Measurements from ENCODE around the gene RPL22. TPM values are rescaled to one million over a fixed set of nuclear protein-coding genes. Genes with fewer than 3 reads are reported as not detected.

The RPL22 gene
- 248 TPM for total RNA-seq
- long read RNA-seq, transcript RPL22-206 (3 exons, 2,279 nt): minor isoform, 12 of 228 reads
- long read RNA-seq, transcript RPL22-201 (4 exons, 2,078 nt): major isoform, 204 of 228 reads
- long read RNA-seq, partial matches to known transcripts: 2 of 228 reads
- long read RNA-seq, other reads (novel, unspliced or antisense): 10 of 228 reads

DNA sequence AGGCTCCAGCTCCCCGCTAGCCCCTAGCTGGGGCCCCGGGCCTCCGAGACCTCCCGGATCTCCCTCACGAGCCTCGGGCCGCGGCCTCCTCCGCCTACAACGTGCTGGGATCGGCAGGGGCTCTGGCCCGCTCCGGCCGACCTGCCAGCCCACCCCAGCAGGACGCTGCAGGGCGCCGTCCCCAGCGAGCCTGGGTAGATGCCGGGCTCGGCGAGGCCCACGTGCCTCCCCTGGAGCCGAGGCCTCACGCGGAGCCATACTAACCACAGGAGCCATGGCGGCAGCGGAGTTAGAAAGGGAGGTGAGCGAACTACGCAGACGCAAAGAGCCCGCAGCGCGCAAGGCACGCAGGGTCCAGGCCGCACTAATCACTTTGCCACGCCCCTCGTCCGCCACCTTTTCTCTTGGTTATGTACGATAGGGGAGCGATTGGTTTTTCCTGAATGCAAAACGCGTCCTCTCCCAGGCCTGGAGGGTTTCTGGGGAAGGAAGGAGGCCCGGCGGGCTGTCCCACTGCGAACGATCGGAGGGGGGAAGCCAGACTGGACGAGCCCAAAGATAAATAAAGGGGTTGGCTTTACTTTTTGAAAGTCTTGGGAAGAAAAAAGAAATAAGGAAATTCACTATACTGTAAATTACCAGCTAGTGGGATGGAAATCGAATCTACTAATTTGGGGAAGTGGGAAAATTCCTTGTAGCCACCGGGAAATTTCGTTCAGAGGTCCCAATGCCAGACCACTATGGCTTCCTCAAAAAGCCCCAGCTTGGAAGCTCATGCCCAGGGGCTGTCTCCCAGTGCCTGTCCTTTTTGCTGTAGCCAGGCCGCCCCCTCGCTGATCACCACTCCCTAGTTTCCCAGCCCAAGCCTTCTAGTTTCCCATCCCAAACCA lies at the start of gene RPL22:
TSS of gene RPL22 (minus strand) at position 298 of the 890 bp plus-strand sequence. CDS start at position 276, 22 bp downstream.
- intact Hi-C loops (cut with micrococcal nuclease): no loop called here
- ATAC-seq: peak; percentile 97
- peak; percentile 99 for DNase-seq

GRCh38 chr1:6248161-6248776 lies 48.9 kb upstream of the RPL22 start:
- ATAC-seq (no peak), DNase-seq (no peak)
- intact Hi-C loops (cut with micrococcal nuclease): loop anchor here (10.0 kb wide), 1 partner anchor 97 kb away; no protein-coding TSS in a partner anchor

- intact Hi-C loops (cut with micrococcal nuclease): loop anchor here (10.0 kb wide), 1 partner anchor 97 kb away; no protein-coding TSS in a partner anchor
- no peak for DNase-seq
- ATAC-seq: no peak
Observed at GRCh38 chr1:6247651-6248050, 48.3 kb upstream of the RPL22 start.

DNA sequence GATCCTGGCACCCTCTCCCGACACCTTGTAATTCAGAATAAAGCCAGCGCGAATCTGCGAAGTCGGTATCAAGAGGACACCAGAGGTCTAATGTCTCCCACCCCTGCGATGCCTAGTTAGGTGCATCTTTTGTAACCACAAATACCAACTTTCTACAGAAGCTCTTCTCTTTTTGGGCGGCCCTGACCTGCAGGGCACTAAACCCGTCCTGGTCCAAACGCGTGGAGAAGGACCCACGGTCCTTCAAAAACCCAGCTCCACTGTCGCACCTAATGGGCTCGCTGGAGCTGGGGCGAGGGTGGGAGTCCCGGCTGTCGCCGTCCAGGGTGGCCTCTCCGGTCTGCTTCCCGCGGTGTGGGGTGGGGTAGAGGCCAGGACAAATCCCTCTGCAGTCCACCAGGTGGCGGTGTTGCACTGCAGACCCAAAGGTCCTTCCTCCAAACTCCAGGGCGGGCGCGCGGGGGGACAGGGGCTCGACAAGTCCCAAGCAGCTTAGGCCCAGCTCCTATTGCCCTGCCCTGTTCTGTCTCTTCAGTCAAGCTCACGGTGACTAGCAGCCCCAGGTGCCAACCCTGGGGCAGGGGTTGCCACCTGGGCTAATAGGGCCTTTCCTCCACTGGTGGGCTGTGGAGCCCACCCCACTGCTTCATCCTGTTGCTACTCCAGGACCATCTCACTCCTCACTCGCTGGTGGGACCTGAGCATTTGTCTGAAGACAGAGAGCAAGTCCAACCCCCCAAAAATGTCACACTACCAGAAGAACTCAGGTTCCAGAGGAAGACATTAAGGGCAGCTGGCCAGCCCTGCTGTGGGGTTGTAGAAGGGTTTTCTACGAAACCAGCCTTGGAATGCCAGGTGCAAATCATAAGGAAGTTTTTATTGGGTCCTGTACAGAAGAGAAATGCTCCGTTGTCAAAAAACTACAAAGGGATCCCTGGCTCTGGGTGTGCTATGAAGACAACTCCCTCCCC lies 47.4 kb upstream of the RPL22 start:
- intact Hi-C loops (cut with micrococcal nuclease): loop anchor here (10.0 kb wide), 1 partner anchor 98 kb away; no protein-coding TSS in a partner anchor
- peak; percentile 71 for ATAC-seq
- peak; percentile 84 for DNase-seq

DNA sequence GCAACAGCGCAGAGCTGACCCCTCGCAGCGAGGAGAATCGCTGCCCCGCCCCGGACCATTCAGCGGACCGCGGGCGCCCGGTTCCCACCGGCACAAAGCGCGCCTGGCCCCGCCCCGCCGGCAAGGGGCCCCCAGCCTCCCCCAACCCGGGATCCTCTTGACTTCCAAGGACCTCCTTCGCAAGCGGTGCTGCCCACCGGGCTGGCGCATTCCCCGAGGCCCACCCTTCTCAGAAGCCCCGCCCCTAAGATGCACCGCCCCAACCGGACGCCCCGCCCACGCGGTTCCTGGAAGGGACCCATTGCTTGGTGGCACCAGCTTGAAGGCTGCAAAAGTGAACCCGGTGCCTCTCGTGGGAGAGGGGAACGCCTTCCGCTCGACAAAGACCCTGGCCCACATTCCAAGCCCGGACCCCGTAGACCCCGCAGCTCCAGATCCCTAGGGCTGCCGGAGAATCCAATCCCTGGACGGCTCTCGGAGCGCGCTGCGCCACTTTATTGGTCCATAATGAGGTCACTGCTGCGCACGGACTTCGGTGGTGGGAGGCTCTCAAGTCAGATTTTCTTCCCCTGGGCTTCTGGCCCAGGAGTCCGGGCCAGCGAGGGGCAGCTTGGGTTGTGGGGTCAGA lies 46.6 kb upstream of the RPL22 start:
- DNase-seq: no peak
- intact Hi-C loops (cut with micrococcal nuclease): loop anchor here (10.0 kb wide), 1 partner anchor 99 kb away; no protein-coding TSS in a partner anchor
- ATAC-seq: no peak

GRCh38 chr1:6245086-6245868 lies 45.9 kb upstream of the RPL22 start:
- peak; percentile 90 for DNase-seq
- intact Hi-C loops (cut with micrococcal nuclease): loop anchor here (10.0 kb wide), 1 partner anchor 100 kb away; no protein-coding TSS in a partner anchor
- peak; percentile 80 for ATAC-seq

DNA sequence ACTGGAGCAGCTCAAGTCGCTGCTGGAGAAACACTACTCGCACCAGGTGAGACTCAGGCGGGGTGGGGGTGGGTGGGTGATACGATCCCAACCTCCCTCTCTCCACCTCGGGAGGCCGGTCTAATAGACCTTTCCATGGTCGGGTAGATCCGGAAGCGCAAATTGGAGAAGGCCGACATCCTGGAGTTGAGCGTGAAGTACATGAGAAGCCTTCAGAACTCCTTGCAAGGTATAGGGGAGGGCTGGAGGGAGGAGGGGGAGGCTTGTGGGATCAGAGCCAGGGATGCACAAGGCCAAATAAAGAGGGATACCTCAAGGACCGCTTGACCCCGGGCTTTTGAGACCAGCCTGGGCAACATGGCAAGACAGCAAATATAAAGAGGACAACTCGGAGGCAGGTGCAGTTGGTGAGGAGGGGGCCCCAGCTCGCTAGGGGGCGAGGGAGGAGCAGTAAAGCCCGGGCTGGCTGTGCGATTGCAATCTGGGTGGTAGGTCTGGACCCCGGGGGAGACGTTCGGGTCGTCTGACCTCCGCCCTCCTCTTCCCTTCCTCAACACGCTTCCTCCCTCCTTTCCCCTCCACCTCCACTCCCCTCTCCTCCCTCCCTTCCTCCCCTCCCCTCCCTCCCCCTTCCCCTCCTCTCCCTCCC lies 45.1 kb upstream of the RPL22 start:
- DNase-seq (no peak), ATAC-seq (no peak)
- intact Hi-C loops (cut with micrococcal nuclease): loop anchor here (10.0 kb wide), 1 partner anchor 100 kb away; no protein-coding TSS in a partner anchor

DNA sequence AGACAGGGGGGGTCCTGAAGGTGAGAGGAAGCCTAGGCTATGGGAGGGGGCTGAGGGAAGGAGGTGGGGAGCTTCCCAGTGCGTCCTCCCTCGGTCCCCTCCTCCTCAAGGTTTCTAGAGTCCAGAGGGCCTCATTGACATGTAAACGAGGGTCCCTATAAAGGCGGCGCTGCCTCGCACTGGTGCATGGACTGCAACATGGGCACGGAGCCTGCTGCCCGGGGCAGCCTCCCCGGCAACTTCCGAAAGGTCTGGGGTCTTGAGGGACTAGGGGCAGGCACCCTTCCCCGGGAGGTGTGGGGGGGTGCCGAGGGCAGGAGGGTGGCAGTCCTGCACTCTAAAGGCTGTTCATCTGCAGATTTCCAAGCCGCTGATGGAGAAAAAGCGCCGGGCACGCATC lies 44.6 kb upstream of the RPL22 start, which contains the start of gene HES3:
TSS of gene HES3 (plus strand) at position 187 of the 400 bp plus-strand sequence. CDS start at position 374, 187 bp downstream.
- no peak for ATAC-seq
- no peak for DNase-seq
- intact Hi-C loops (cut with micrococcal nuclease): loop anchor here (10.0 kb wide), 1 partner anchor 101 kb away; no protein-coding TSS in a partner anchor

- no peak for DNase-seq
- intact Hi-C loops (cut with micrococcal nuclease): loop anchor here (10.0 kb wide), 1 partner anchor 102 kb away; no protein-coding TSS in a partner anchor
- ATAC-seq: no peak
Observed at GRCh38 chr1:6243053-6243834, 43.8 kb upstream of the RPL22 start.

DNA sequence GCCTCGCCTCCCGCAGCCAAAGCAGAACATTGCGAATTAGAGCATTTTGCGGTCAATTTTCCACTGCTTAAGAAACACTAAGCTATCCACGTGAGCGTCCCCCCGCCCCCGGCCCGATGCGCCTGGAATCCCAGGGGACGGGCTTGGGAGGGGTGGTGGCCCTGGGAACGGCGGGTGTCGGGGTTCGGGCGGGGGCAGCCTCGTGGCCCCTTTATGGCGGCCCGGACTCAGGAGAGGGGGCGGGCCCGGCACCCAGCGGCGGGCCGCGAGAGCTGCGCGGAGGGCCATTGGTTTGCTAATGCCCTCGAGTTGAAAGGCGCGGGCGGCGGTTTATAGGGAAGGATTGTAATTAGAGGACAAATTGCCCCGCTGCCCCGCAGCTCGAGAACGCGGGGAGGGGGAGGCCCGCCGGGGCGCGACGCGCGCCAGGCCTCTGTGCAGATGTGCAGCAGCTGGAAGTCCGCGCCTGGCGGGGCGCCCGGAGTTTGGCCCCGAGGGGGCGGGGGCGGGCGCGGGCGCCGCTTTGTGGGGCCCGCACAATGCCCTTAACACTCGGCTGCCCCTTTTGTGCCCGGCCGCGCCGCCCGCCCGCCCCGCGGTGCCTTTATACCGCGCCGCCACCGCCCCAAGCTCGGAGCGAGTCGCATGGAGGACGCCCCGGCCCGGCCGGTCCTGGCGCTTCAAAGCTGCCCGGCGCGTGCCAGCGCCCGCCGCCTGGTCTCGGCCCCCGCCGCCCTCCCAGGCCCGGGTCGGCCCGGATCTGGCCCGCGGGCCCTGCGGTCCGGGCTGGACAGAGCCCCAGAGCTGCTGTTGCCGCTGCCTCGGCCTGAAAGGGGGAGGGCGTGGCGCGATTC lies 42.7 kb upstream of the RPL22 start:
- no peak for ATAC-seq
- peak; percentile 61 for DNase-seq
- intact Hi-C loops (cut with micrococcal nuclease): loop anchor here (10.0 kb wide), 1 partner anchor 103 kb away; no protein-coding TSS in a partner anchor

DNA sequence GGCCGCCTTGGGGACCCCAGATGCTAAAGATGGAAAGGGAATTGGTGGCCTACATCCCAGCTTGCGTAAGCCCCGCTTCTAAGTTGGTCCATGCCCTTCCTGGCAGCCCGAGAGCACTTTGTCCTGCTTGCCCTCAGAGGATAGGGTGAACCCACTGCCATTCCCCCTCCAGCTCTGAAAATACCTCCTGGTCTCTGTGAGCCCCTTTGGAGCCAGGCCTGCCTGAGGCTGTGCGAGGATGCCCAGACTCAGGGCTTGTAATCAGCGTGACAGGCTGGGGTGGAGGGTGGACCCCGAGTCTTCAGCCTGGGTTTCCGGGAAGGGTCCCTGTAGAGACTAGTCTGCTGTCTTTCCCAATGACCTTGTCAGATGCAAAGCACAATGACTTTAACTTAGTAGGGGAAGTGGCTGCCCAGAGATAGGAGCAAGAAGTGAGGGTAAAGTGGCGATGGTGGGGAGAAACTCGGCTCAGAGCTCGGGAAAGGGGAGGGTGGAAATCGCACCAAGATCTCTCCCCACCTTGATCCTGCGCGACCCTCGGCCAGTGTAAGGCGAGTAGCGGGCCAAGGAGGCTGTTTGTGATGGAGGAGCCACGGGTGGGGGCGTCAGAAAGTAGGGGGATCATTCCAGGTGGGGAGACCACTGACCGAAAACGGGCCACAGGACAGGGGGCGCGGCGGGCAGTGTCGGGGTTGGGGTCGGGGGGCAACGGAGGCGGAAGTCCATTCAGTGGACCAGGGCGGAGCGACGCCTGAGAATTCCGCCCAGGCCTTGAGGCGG lies 41.9 kb upstream of the RPL22 start:
- DNase-seq (no peak), ATAC-seq (no peak)
- intact Hi-C loops (cut with micrococcal nuclease): loop anchor here (10.0 kb wide), 1 partner anchor 104 kb away; no protein-coding TSS in a partner anchor

- intact Hi-C loops (cut with micrococcal nuclease): loop anchor here (10.0 kb wide), 1 partner anchor 105 kb away; no protein-coding TSS in a partner anchor
- DNase-seq: no peak
- no peak for ATAC-seq
Observed at GRCh38 chr1:6239950-6240768, 40.8 kb upstream of the RPL22 start.

DNA sequence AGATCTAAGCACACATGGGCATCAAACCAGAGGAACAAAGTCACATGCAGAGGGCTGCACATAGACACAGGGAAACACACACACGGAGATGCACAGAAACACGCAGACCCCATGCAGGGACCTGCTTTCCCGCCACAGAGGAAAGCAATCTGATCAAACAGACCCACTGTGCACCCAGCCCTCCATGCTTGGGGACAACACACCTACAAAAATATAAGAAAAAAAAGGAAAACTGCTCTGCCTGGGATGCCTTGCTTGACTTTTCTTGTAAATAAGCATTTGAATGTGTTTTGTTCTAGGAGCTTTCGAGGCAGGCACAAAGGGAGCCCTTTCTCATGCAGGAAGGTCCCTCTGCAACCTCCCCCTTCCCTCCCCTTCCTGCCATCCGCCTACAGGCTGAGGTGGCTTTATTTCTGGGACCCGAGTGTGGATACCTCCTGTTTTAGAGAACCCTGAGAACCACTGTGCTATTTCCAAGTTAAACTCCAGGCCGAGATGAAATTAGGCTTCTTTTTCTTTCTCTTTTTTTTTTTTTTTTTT lies 39.9 kb upstream of the RPL22 start:
- intact Hi-C loops (cut with micrococcal nuclease): no loop called here
- no peak for ATAC-seq
- DNase-seq: no peak

Data from left ventricle myocardium superior (tissue), 1 donor.